ENCODE results near the gene GYS1. TPM values are rescaled to one million over a fixed set of nuclear protein-coding genes. Genes with fewer than 3 reads are reported as not detected.
"Not testable (repeated sequence)": the region's sequence is repeated elsewhere in the genome, so short reads cannot be mapped to it uniquely, and the experiment has no call there.

The GYS1 gene
- total RNA-seq, 2 donors from 2014 or later, result 85.7 to 119 TPM

GRCh38 chr19:49024233-49024632, 31.1 kb upstream of the GYS1 start, which contains the start of gene CGB3:
TSS of gene CGB3 (minus strand) at chr19:49024333. CDS start at chr19:49023971, 362 bp downstream.
- H3K36me3 Mint-ChIP-seq; H3K27me3 Mint-ChIP-seq; H3K4me3 Mint-ChIP-seq; H3K27ac Mint-ChIP-seq; ATAC-seq; H3K9me3 Mint-ChIP-seq; DNase-seq (ENCODE audit: low spot score): not testable (repeated sequence)
- H3K4me1 Mint-ChIP-seq (ENCODE audit: low read depth in 2 of 2), result peaks cover 12 to 13% of the 10 kb centered on the region in 2 donors

GRCh38 chr19:49022116-49022515, 29.0 kb upstream of the GYS1 start:
- Mint-ChIP-seq H3K4me1 (ENCODE audit: low read depth in 2 of 2) (peaks cover 17 to 22% of the 10 kb centered on the region in 2 donors), H3K27ac (no peak overlapping the region), H3K36me3 (no peaks in the 10 kb centered on the region), H3K27me3 (peaks cover 0 to 6% of the 10 kb centered on the region in 2 donors), H3K9me3 (no peaks in the 10 kb centered on the region), H3K4me3 (no peak overlapping the region)
- DNase-seq (ENCODE audit: low spot score) (no peak), ATAC-seq (no peak)

GRCh38 chr19:49020931-49021895, 28.1 kb upstream of the GYS1 start:
- peak; percentile 48 to 59 for ATAC-seq
- Mint-ChIP-seq H3K27me3 (peaks cover 0 to 6% of the 10 kb centered on the region in 2 donors), H3K4me3 (peak overlapping the region; percentile 7), H3K4me1 (ENCODE audit: low read depth in 2 of 2) (peaks cover 17 to 24% of the 10 kb centered on the region in 2 donors), H3K27ac (no peak overlapping the region), H3K36me3 (no peaks in the 10 kb centered on the region), H3K9me3 (no peaks in the 10 kb centered on the region)
- no peak for DNase-seq (ENCODE audit: low spot score)

- Mint-ChIP-seq H3K27me3 (peaks cover 0 to 6% of the 10 kb centered on the region in 2 donors), H3K9me3 (no peaks in the 10 kb centered on the region), H3K4me1 (ENCODE audit: low read depth in 2 of 2) (peaks cover 17 to 28% of the 10 kb centered on the region in 2 donors), H3K27ac (no peak overlapping the region), H3K4me3 (peak overlapping the region; percentile 89), H3K36me3 (no peaks in the 10 kb centered on the region)
- ATAC-seq, result no peak
- no peak for DNase-seq (ENCODE audit: low spot score)
These were observed 27.2 kb upstream of the GYS1 start for GRCh38 chr19:49020342-49020741.

GRCh38 chr19:49019242-49019932, 26.3 kb upstream of the GYS1 start:
- DNase-seq (ENCODE audit: low spot score), result no peak
- Mint-ChIP-seq H3K4me3 (peak overlapping the region; percentile 89), H3K27me3 (peaks cover 0 to 6% of the 10 kb centered on the region in 2 donors), H3K27ac (peak overlapping the region; percentile 47 to 74), H3K9me3 (no peaks in the 10 kb centered on the region), H3K36me3 (no peaks in the 10 kb centered on the region), H3K4me1 (ENCODE audit: low read depth in 2 of 2) (peaks cover 17 to 28% of the 10 kb centered on the region in 2 donors)
- ATAC-seq, result peak; percentile 50 to 70

- H3K4me1 Mint-ChIP-seq (ENCODE audit: low read depth in 2 of 2), result peaks cover 17 to 28% of the 10 kb centered on the region in 2 donors
- not testable (repeated sequence) for H3K9me3 Mint-ChIP-seq; H3K36me3 Mint-ChIP-seq; DNase-seq (ENCODE audit: low spot score); H3K27me3 Mint-ChIP-seq
- H3K4me3 Mint-ChIP-seq, result peak overlapping the region; percentile 89
- peak overlapping the region; percentile 47 to 74 for H3K27ac Mint-ChIP-seq
- ATAC-seq, result peak in 1 of 2 donors; percentile 25
These were observed 25.5 kb upstream of the GYS1 start for GRCh38 chr19:49018388-49019241.

- Mint-ChIP-seq H3K36me3 (no peaks in the 10 kb centered on the region), H3K27me3 (peaks cover 0 to 6% of the 10 kb centered on the region in 2 donors), H3K9me3 (no peaks in the 10 kb centered on the region), H3K4me1 (ENCODE audit: low read depth in 2 of 2) (peaks cover 17 to 28% of the 10 kb centered on the region in 2 donors), H3K4me3 (peak overlapping the region; percentile 89), H3K27ac (no peak overlapping the region)
- peak; percentile 74 for DNase-seq (ENCODE audit: low spot score)
- peak; percentile 78 to 81 for ATAC-seq
These were observed 24.7 kb upstream of the GYS1 start for GRCh38 chr19:49017666-49018351.

- Mint-ChIP-seq H3K4me3 (peak within 1 kb of the TSS; percentile 89), H3K9me3 (no peaks in the 10 kb centered on the region), H3K36me3 (no peaks in the 10 kb centered on the region), H3K27ac (no peak within 1 kb of the TSS), H3K4me1 (ENCODE audit: low read depth in 2 of 2) (peaks cover 17 to 28% of the 10 kb centered on the region in 2 donors), H3K27me3 (peaks cover 0 to 6% of the 10 kb centered on the region in 2 donors)
- DNase-seq (ENCODE audit: low spot score) (no peak), ATAC-seq (no peak)
These were observed 24.0 kb upstream of the GYS1 start, which contains the start of gene LHB for GRCh38 chr19:49017041-49017665. TSS of gene LHB (minus strand) at chr19:49017091. CDS start at chr19:49017081, 10 bp downstream.

- no peak for DNase-seq (ENCODE audit: low spot score)
- no peak overlapping the region for H3K27ac Mint-ChIP-seq
- H3K9me3 Mint-ChIP-seq, result no peaks in the 10 kb centered on the region
- no peaks in the 10 kb centered on the region for H3K36me3 Mint-ChIP-seq
- ATAC-seq, result no peak
- no peak overlapping the region for H3K4me3 Mint-ChIP-seq
- peaks cover 13 to 24% of the 10 kb centered on the region in 2 donors for H3K4me1 Mint-ChIP-seq (ENCODE audit: low read depth in 2 of 2)
- H3K27me3 Mint-ChIP-seq, result peaks cover 0 to 3% of the 10 kb centered on the region in 2 donors
These were observed 23.1 kb upstream of the GYS1 start for GRCh38 chr19:49016067-49016839.

- H3K4me1 Mint-ChIP-seq (ENCODE audit: low read depth in 2 of 2), result peaks cover 8 to 23% of the 10 kb centered on the region in 2 donors
- DNase-seq (ENCODE audit: low spot score), result no peak
- no peak overlapping the region for H3K4me3 Mint-ChIP-seq
- ATAC-seq, result no peak
- no peaks in the 10 kb centered on the region for H3K36me3 Mint-ChIP-seq
- no peak overlapping the region for H3K27ac Mint-ChIP-seq
- no peaks in the 10 kb centered on the region for H3K9me3 Mint-ChIP-seq
- peaks cover 0 to 2% of the 10 kb centered on the region in 2 donors for H3K27me3 Mint-ChIP-seq
These were observed 21.8 kb upstream of the GYS1 start for GRCh38 chr19:49014870-49015255.

GRCh38 chr19:49014123-49014869, 21.2 kb upstream of the GYS1 start:
- Mint-ChIP-seq H3K9me3 (no peaks in the 10 kb centered on the region), H3K27ac (no peak overlapping the region)
- no peak for ATAC-seq

More at GRCh38 chr19:49014123-49014869, 21.2 kb upstream of the GYS1 start:
- DNase-seq (ENCODE audit: low spot score), result no peak
- Mint-ChIP-seq H3K4me1 (ENCODE audit: low read depth in 2 of 2) (peaks cover 6 to 19% of the 10 kb centered on the region in 2 donors), H3K4me3 (no peak overlapping the region), H3K36me3 (no peaks in the 10 kb centered on the region), H3K27me3 (peaks cover 0 to 2% of the 10 kb centered on the region in 2 donors)
